GM19463 (cell line): ENCODE results near the gene ITGA2B.

Experiments used
- ATAC-seq: cut with Tn5 transposase; IDR thresholded peaks from one replicate; pipeline ENCODE4 v1.9.1; 2021; ENCODE audit warnings: mild to moderate bottlenecking, moderate library complexity; ENCODE audit not compliant: unreplicated experiment

The ITGA2B gene

GRCh38 chr17:44389281-44389680 lies at the start of gene ITGA2B:
ITGA2B (minus strand) TSS chr17:44389649; CDS start chr17:44389473, 176 bp downstream.
- ATAC-seq = no peak

- no peak for ATAC-seq
Measured at GRCh38 chr17:44439168-44439567, 49.7 kb upstream of the ITGA2B start.

- ATAC-seq = no peak
Measured at GRCh38 chr17:44438636-44439035, 49.2 kb upstream of the ITGA2B start.

- ATAC-seq = no peak
Measured at GRCh38 chr17:44436336-44436735, 46.9 kb upstream of the ITGA2B start.

GRCh38 chr17:44432254-44433157 lies 43.1 kb upstream of the ITGA2B start:
- ATAC-seq = no peak

GRCh38 chr17:44424828-44425461 lies 35.5 kb upstream of the ITGA2B start:
- no peak for ATAC-seq

GRCh38 chr17:44417553-44417952 lies 28.1 kb upstream of the ITGA2B start:
- ATAC-seq = no peak

GRCh38 chr17:44416558-44417289 lies 27.3 kb upstream of the ITGA2B start:
- ATAC-seq = no peak

- ATAC-seq = no peak
Measured at GRCh38 chr17:44414394-44415155, 25.1 kb upstream of the ITGA2B start.

- ATAC-seq = no peak
Measured at GRCh38 chr17:44409309-44410028, 20.0 kb upstream of the ITGA2B start.

GRCh38 chr17:44408786-44409185 lies 19.3 kb upstream of the ITGA2B start:
- no peak for ATAC-seq

- peak; percentile 58 for ATAC-seq
Measured at GRCh38 chr17:44402564-44403172, 13.2 kb upstream of the ITGA2B start.

- no peak for ATAC-seq
Measured at GRCh38 chr17:44400226-44400847, 10.9 kb upstream of the ITGA2B start.

GRCh38 chr17:44398692-44399691 lies 9.5 kb upstream of the ITGA2B start:
- ATAC-seq = no peak

- no peak for ATAC-seq
Measured at GRCh38 chr17:44397479-44398440, 8.3 kb upstream of the ITGA2B start.

GRCh38 chr17:44396946-44397345 lies 7.5 kb upstream of the ITGA2B start:
- ATAC-seq = no peak

GRCh38 chr17:44394833-44395232 lies 5.4 kb upstream of the ITGA2B start:
- no peak for ATAC-seq
